Loucy (cell line): ENCODE measurements around the gene EIF4EBP2.

Source experiments
- EZH2phosphoT487 ChIP-seq: fragments of 200-600 bp; IDR thresholded peaks from 2 replicates; pipeline ENCODE4 v1.6.1; 2018; ENCODE audit warnings: antibody characterized with exemption, mild to moderate bottlenecking, moderate library complexity, borderline replicate concordance
- TF ChIP-seq, protein P1 (sequence below): fragments of 200-600 bp; sonication (generic); conservative IDR thresholded peaks from 2 replicates; pipeline ENCODE4 v1.5.1; 2014; ENCODE audit warnings: mild to moderate bottlenecking, antibody characterized with exemption, low read length

DNA sequence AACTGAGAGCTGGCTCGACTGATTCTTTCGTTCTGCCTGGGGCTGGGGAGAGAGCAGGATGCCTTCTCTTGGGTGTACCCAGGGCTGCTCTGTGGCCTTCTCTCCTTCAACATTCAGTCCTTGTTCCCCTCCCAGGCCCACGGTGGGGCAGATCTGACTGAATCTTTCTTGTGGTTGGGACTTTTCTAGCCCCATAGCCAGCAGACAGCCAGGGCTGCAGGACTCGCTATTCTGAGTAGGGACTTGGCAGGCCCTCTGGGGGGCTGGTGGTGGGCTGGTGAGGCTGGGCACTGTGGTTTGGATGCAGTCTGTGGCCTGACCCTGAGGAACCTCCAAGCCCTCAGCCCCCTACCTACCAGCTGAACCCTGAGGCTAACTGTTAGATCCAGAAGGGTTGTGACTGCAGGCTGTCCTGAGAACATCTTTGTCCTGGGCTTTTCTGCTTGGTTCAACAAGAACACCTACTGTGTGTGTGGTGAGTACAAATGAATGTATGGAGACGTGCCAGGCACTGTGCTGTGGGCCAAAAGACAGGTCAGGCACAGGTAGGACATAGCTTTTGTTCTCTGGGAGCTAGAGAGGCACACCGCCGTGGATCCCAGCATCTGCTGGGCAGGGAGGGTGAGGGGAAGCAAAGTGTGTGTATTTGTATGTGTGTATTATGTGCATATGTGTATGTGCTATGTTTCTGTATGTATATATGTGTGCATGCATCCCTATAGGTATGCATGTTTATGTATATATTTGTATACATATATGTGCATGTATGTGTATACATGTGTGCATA is 72.5 kb downstream of the EIF4EBP2 start:
- TF ChIP-seq, protein P1, sequence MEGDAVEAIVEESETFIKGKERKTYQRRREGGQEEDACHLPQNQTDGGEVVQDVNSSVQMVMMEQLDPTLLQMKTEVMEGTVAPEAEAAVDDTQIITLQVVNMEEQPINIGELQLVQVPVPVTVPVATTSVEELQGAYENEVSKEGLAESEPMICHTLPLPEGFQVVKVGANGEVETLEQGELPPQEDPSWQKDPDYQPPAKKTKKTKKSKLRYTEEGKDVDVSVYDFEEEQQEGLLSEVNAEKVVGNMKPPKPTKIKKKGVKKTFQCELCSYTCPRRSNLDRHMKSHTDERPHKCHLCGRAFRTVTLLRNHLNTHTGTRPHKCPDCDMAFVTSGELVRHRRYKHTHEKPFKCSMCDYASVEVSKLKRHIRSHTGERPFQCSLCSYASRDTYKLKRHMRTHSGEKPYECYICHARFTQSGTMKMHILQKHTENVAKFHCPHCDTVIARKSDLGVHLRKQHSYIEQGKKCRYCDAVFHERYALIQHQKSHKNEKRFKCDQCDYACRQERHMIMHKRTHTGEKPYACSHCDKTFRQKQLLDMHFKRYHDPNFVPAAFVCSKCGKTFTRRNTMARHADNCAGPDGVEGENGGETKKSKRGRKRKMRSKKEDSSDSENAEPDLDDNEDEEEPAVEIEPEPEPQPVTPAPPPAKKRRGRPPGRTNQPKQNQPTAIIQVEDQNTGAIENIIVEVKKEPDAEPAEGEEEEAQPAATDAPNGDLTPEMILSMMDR = no peak
- TF ChIP-seq EZH2phosphoT487 = no peak
